HG02885 (cell line): ENCODE measurements around the gene POGZ.

Experiments
- ATAC-seq: cut with Tn5 transposase; IDR thresholded peaks from one replicate; pipeline ENCODE4 v1.9.1; 2021; ENCODE audit warnings: mild to moderate bottlenecking; ENCODE audit not compliant: unreplicated experiment, poor library complexity

Gene POGZ

GRCh38 chr1:151459331-151460046, at the start of gene POGZ:
Gene POGZ (minus strand): TSS chr1:151459494. CDS start chr1:151442204, 17,290 bp downstream.
- ATAC-seq = peak; percentile 74

GRCh38 chr1:151508833-151509232, 49.5 kb upstream of the POGZ start:
- no peak for ATAC-seq

- no peak for ATAC-seq
These were observed 45.5 kb upstream of the POGZ start for GRCh38 chr1:151504759-151505158.

- ATAC-seq = no peak
These were observed 45.0 kb upstream of the POGZ start for GRCh38 chr1:151504252-151504651.

- ATAC-seq = no peak
These were observed 43.8 kb upstream of the POGZ start for GRCh38 chr1:151502859-151503780.

GRCh38 chr1:151502035-151502700, 42.9 kb upstream of the POGZ start:
- ATAC-seq = no peak

GRCh38 chr1:151501474-151501873, 42.2 kb upstream of the POGZ start:
- ATAC-seq = no peak

GRCh38 chr1:151499930-151500329, 40.6 kb upstream of the POGZ start:
- no peak for ATAC-seq

GRCh38 chr1:151499365-151499764, 40.1 kb upstream of the POGZ start:
- no peak for ATAC-seq

GRCh38 chr1:151495316-151495715, 36.0 kb upstream of the POGZ start:
- ATAC-seq = no peak

- no peak for ATAC-seq
These were observed 35.5 kb upstream of the POGZ start for GRCh38 chr1:151494741-151495281.

- no peak for ATAC-seq
These were observed 33.7 kb upstream of the POGZ start for GRCh38 chr1:151493042-151493441.

- no peak for ATAC-seq
These were observed 32.8 kb upstream of the POGZ start for GRCh38 chr1:151492120-151492519.

- ATAC-seq = no peak
These were observed 32.3 kb upstream of the POGZ start for GRCh38 chr1:151491641-151492040.

- no peak for ATAC-seq
These were observed 27.3 kb upstream of the POGZ start for GRCh38 chr1:151486557-151486956.

GRCh38 chr1:151485685-151486255, 26.5 kb upstream of the POGZ start:
- no peak for ATAC-seq

GRCh38 chr1:151482017-151482416, 22.7 kb upstream of the POGZ start:
- no peak for ATAC-seq

GRCh38 chr1:151479462-151479861, 20.2 kb upstream of the POGZ start:
- ATAC-seq = no peak

- ATAC-seq = no peak
These were observed 19.6 kb upstream of the POGZ start for GRCh38 chr1:151478923-151479322.

GRCh38 chr1:151478140-151478812, 19.0 kb upstream of the POGZ start:
- no peak for ATAC-seq
